Mesenchymal stem cell (in vitro differentiated cells and primary cell): ENCODE data around the gene CPS1.

Experiments used
- DNase-seq: peaks from one replicate; pipeline ENCODE4 v3.0.0-alpha.2; 2013
- H2AFZ ChIP-seq: one replicate; pipeline ENCODE4 v1.6.1; 2013; ENCODE audit warnings: low read depth, mild to moderate bottlenecking, control low read depth, inconsistent platforms, low read length, moderate library complexity
- H2AK5ac ChIP-seq: 2 replicates; pipeline ENCODE4 v1.6.1; 2013; ENCODE audit warnings: low read length, moderate library complexity, mild to moderate bottlenecking, inconsistent platforms; ENCODE audit not compliant: severe bottlenecking
- H2BK120ac ChIP-seq: one replicate; pipeline ENCODE4 v1.6.1; 2013; ENCODE audit warnings: low read depth, mild to moderate bottlenecking, inconsistent platforms, low read length, moderate library complexity
- H2BK12ac ChIP-seq, 2 experiments: one replicate each; pipeline ENCODE4 v1.6.1; 2013; ENCODE audit warnings: inconsistent platforms in 2 of 2, low read length in 2 of 2, mild to moderate bottlenecking in 2 of 2, moderate library complexity in 2 of 2, control low read depth in 1 of 2
- H2BK15ac ChIP-seq: one replicate; pipeline ENCODE4 v1.6.1; 2013; ENCODE audit warnings: mild to moderate bottlenecking, low read depth, inconsistent platforms; ENCODE audit not compliant: poor library complexity, severe bottlenecking
- H2BK5ac ChIP-seq: 2 replicates; pipeline ENCODE4 v1.6.1; 2013; ENCODE audit warnings: low read depth, mild to moderate bottlenecking, low read length, control low read depth, inconsistent platforms; ENCODE audit not compliant: poor library complexity, severe bottlenecking
- H3K14ac ChIP-seq, 2 experiments: one replicate each; pipeline ENCODE4 v1.6.1; 2013; ENCODE audit warnings: inconsistent platforms in 2 of 2, low read length in 2 of 2, control low read depth in 1 of 2, mild to moderate bottlenecking in 1 of 2, moderate library complexity in 1 of 2
- H3K18ac ChIP-seq, 2 experiments: one replicate each; pipeline ENCODE4 v1.6.1; 2013; ENCODE audit warnings: inconsistent platforms in 2 of 2, low read length in 2 of 2, control low read depth in 1 of 2, low read depth in 1 of 2, mild to moderate bottlenecking in 1 of 2
- H3K23ac ChIP-seq, 2 experiments: one replicate each; pipeline ENCODE4 v1.6.1; 2013; ENCODE audit warnings: inconsistent platforms in 2 of 2, low read length in 2 of 2, mild to moderate bottlenecking in 2 of 2, moderate library complexity in 2 of 2, control low read depth in 1 of 2
- H3K27ac ChIP-seq: 2 replicates; pipeline ENCODE4 v1.5.1; 2013; ENCODE audit warnings: mild to moderate bottlenecking, moderate library complexity, low read length, control low read depth, inconsistent platforms; ENCODE audit not compliant: poor library complexity, severe bottlenecking
- H3K27me3 ChIP-seq, 2 experiments: 2 replicates each; pipeline versions ENCODE4 v1.6.1 to v1.7.0; 2013; ENCODE audit warnings: low read length in 2 of 2, mild to moderate bottlenecking in 2 of 2, moderate library complexity in 2 of 2, control low read depth in 1 of 2, inconsistent platforms in 1 of 2; ENCODE audit not compliant: control insufficient read depth in 1 of 2, insufficient read depth in 1 of 2
- H3K36me3 ChIP-seq, 2 experiments: 2 replicates each; pipeline versions ENCODE4 v1.6.1 to v1.7.0; 2013; ENCODE audit warnings: low read length in 2 of 2, control low read depth in 1 of 2, inconsistent platforms in 1 of 2, low read depth in 1 of 2, mild to moderate bottlenecking in 1 of 2; ENCODE audit not compliant: insufficient read depth in 2 of 2, control insufficient read depth in 1 of 2
- H3K4ac ChIP-seq, 2 experiments: one replicate each; pipeline ENCODE4 v1.6.1; 2013; ENCODE audit warnings: inconsistent platforms in 2 of 2, low read length in 2 of 2, mild to moderate bottlenecking in 2 of 2, moderate library complexity in 2 of 2, control low read depth in 1 of 2, low read depth in 1 of 2
- H3K4me1 ChIP-seq: 2 replicates; pipeline ENCODE4 v1.6.1; 2013; ENCODE audit warnings: low read depth, low read length, control low read depth; ENCODE audit not compliant: control insufficient read depth, insufficient read depth
- H3K4me2 ChIP-seq: 2 replicates; pipeline ENCODE4 v1.6.1; 2013; ENCODE audit warnings: low read length, mild to moderate bottlenecking, inconsistent platforms; ENCODE audit not compliant: poor library complexity, severe bottlenecking
- H3K4me3 ChIP-seq, 2 experiments: 2 replicates each; pipeline versions ENCODE4 v1.5.1 to v1.7.0; 2013; ENCODE audit warnings: low read length in 2 of 2, mild to moderate bottlenecking in 2 of 2, control low read depth in 1 of 2, low read depth in 1 of 2; ENCODE audit not compliant: insufficient read depth in 1 of 2
- H3K79me1 ChIP-seq: replicated peaks from 2 replicates; pipeline ENCODE4 v1.6.1; 2013; ENCODE audit warnings: mild to moderate bottlenecking, control low read depth, low read length, inconsistent platforms; ENCODE audit not compliant: poor library complexity, severe bottlenecking
- H3K9ac ChIP-seq: 2 replicates; pipeline ENCODE4 v1.7.0; 2013; ENCODE audit warnings: mild to moderate bottlenecking, low read length, moderate library complexity
- H3K9me3 ChIP-seq: 2 replicates; pipeline ENCODE4 v1.7.0; 2013; ENCODE audit warnings: mild to moderate bottlenecking, low read length; ENCODE audit not compliant: control insufficient read depth
- H4K8ac ChIP-seq: one replicate; pipeline ENCODE4 v1.6.1; 2013; ENCODE audit warnings: inconsistent platforms, mild to moderate bottlenecking, low read length, moderate library complexity
- H4K91ac ChIP-seq: one replicate; pipeline ENCODE4 v1.6.1; 2013; ENCODE audit warnings: mild to moderate bottlenecking, low read length, inconsistent platforms
- WGBS: methylation state at CpG from one replicate; pipeline ENCODE4 v1.1.7; 2013; ENCODE audit warnings: mixed read lengths; 5-methylcytosine and 5-hydroxymethylcytosine counted together

CPS1 gene

GRCh38 chr2:210544831-210545230 is 11.6 kb upstream of the CPS1 start:
- H4K8ac ChIP-seq, result no peak overlapping the region
- no peaks in the 10 kb centered on the region for H3K79me1 ChIP-seq
- H2AK5ac ChIP-seq, result no peak overlapping the region
- H2BK120ac ChIP-seq, result no peak overlapping the region
- no peak overlapping the region for H3K4me3 ChIP-seq
- no peak overlapping the region for H3K14ac ChIP-seq
- H2BK5ac ChIP-seq, result no peak overlapping the region
- H3K23ac ChIP-seq, result no peak overlapping the region
- H2BK15ac ChIP-seq, result no peak overlapping the region
- H3K9ac ChIP-seq, result no peak overlapping the region
- H3K18ac ChIP-seq, result no peak overlapping the region
- H2AFZ ChIP-seq, result no peak overlapping the region
- WGBS, result 62% methylated on average over 3 of the region's 4 CpGs
- no peak overlapping the region for H3K4me2 ChIP-seq
- H3K4me1 ChIP-seq, result no peaks in the 10 kb centered on the region
- no peak overlapping the region for H2BK12ac ChIP-seq
- H3K4ac ChIP-seq, result no peak overlapping the region
- no peaks in the 10 kb centered on the region for H3K36me3 ChIP-seq
- H3K27me3 ChIP-seq, result no peaks in the 10 kb centered on the region
- no peak overlapping the region for H3K27ac ChIP-seq
- H4K91ac ChIP-seq, result no peak overlapping the region
- H3K9me3 ChIP-seq, result no peaks in the 10 kb centered on the region
- no peak for DNase-seq

DNA sequence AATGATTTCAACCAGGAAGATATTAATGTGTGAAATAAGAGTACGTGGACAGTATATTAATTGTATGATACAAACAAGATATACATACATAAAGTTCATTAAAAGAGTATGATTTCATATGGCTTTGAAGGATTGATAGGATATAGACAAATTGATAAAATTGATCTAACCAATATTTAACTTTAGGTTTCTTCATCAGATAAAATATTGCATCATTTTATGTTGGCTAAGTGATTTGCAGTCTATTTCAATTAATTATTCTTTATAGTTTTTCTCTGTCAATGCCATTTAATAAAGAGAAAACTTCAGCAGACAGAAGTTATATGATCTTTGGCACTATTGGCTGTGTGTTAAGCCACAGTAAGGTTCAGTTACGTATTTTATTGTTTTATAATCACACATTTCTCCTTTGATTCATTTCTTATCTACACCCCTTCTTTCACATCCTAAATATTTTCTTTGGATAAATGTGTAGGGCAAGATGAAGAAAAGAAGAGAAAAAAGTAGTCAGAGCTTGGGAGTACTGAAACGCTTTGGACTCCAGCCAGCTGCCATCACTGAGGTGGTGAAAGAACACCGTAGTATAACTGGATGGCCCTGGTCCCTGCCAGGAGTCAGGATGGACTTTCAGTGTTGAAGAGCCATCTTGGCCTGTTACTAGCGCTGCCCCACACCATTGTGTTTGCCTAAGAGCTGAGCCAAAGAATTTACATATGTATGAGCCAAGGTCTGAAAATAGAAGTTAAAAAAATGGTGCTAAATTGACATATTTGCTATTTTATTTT is 9.8 kb upstream of the CPS1 start:
- Histone ChIP-seq H3K14ac (no peak overlapping the region), H3K18ac (no peak overlapping the region), H3K9ac (no peak overlapping the region), H4K91ac (no peak overlapping the region), H3K9me3 (no peaks in the 10 kb centered on the region), H2BK12ac (no peak overlapping the region), H2BK120ac (no peak overlapping the region), H2BK5ac (no peak overlapping the region), H3K4ac (no peak overlapping the region), H3K4me1 (no peaks in the 10 kb centered on the region), H3K23ac (no peak overlapping the region), H3K27me3 (no peaks in the 10 kb centered on the region), H3K27ac (no peak overlapping the region), H3K79me1 (no peaks in the 10 kb centered on the region), H2AFZ (no peak overlapping the region), H4K8ac (no peak overlapping the region), H3K4me2 (no peak overlapping the region), H2BK15ac (no peak overlapping the region), H2AK5ac (no peak overlapping the region), H3K36me3 (no peaks in the 10 kb centered on the region), H3K4me3 (no peak overlapping the region)
- DNase-seq, result no peak
- WGBS, result 97% methylated on average over 3 of the region's 5 CpGs

DNA sequence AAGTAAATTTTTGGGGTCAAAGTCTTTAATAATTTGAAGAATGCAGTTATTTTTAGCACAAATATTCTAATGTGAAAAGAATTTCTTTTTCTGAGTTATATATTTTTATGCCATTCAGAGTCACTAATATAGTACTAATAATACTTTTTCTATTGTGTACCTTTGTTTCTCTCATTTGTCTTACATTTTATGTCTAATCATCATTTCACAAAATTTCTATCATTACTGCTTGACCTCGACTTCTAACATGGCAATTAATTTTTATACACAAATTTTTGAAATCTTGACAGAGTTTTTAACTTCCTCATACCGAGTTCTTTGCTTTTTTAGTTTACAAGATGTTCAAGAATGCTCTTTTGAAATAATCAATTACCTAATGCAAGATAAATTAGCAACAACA is 8.4 kb upstream of the CPS1 start:
- H2BK5ac ChIP-seq, result no peak overlapping the region
- H3K9me3 ChIP-seq, result no peaks in the 10 kb centered on the region
- WGBS, result 100% methylated on average over 1 of the region's 2 CpGs

DNA sequence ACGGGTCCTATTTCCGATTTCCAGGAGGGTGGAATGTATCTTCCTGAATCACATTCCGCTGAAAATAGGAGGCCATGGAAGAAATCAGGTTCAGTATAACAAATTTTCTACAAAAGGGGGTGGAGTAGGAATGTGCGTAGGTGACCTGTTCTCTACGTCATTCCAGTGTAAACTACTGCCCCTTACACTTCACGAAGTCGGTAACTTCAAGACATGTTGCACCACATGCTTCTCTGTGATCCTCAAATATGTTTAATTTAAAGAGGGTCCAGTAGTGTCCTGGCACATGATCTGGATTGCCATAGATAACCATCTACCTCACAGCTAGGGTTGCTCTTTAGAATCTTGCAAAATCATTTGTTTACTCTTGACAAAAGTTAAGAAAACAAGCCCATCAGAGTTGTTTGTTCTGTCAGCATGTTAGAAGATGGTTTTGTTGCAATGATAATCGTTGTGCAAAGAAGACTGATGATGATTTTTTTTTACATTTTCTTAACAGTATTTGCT is 7.5 kb upstream of the CPS1 start:
- Histone ChIP-seq H3K23ac (no peak overlapping the region), H2BK5ac (no peak overlapping the region), H2BK15ac (no peak overlapping the region), H3K4me2 (no peak overlapping the region), H3K4me3 (no peak overlapping the region), H3K9ac (no peak overlapping the region), H3K27ac (no peak overlapping the region), H3K27me3 (no peaks in the 10 kb centered on the region), H2BK12ac (no peak overlapping the region), H2AK5ac (no peak overlapping the region), H3K4me1 (peaks cover 2% of the 10 kb centered on the region), H3K9me3 (no peaks in the 10 kb centered on the region), H4K8ac (no peak overlapping the region), H3K18ac (no peak overlapping the region), H3K36me3 (no peaks in the 10 kb centered on the region), H3K4ac (no peak overlapping the region), H2BK120ac (no peak overlapping the region), H4K91ac (no peak overlapping the region), H2AFZ (no peak overlapping the region), H3K14ac (no peak overlapping the region), H3K79me1 (no peaks in the 10 kb centered on the region)
- no peak for DNase-seq
- whole genome bisulfite sequencing, result 93% methylated on average over 6 of the region's 8 CpGs

More for the DNA sequence above, 8.4 kb upstream of the CPS1 start:
- H3K14ac ChIP-seq, result no peak overlapping the region
- no peak overlapping the region for H3K4me2 ChIP-seq
- H3K4me3 ChIP-seq, result no peak overlapping the region
- no peaks in the 10 kb centered on the region for H3K27me3 ChIP-seq
- H3K27ac ChIP-seq, result no peak overlapping the region
- no peak overlapping the region for H2BK120ac ChIP-seq
- H4K91ac ChIP-seq, result no peak overlapping the region
- H3K23ac ChIP-seq, result no peak overlapping the region
- H2BK12ac ChIP-seq, result no peak overlapping the region
- no peaks in the 10 kb centered on the region for H3K36me3 ChIP-seq
- no peak overlapping the region for H3K9ac ChIP-seq
- no peaks in the 10 kb centered on the region for H3K79me1 ChIP-seq
- no peak overlapping the region for H2AFZ ChIP-seq
- no peaks in the 10 kb centered on the region for H3K4me1 ChIP-seq
- no peak overlapping the region for H2BK15ac ChIP-seq
- no peak overlapping the region for H3K4ac ChIP-seq
- no peak for DNase-seq
- no peak overlapping the region for H3K18ac ChIP-seq
- H4K8ac ChIP-seq, result no peak overlapping the region
- H2AK5ac ChIP-seq, result no peak overlapping the region
